GM19193 (cell line): Measurements from ENCODE around the gene DHX32.

Experiments used
- POLR2A ChIP-seq: IDR thresholded peaks from 4 replicates; pipeline ENCODE4 v1.6.1; 2011; ENCODE audit not compliant: insufficient read depth, insufficient read length; ENCODE audit errors: extremely low read depth

DHX32 gene

DNA sequence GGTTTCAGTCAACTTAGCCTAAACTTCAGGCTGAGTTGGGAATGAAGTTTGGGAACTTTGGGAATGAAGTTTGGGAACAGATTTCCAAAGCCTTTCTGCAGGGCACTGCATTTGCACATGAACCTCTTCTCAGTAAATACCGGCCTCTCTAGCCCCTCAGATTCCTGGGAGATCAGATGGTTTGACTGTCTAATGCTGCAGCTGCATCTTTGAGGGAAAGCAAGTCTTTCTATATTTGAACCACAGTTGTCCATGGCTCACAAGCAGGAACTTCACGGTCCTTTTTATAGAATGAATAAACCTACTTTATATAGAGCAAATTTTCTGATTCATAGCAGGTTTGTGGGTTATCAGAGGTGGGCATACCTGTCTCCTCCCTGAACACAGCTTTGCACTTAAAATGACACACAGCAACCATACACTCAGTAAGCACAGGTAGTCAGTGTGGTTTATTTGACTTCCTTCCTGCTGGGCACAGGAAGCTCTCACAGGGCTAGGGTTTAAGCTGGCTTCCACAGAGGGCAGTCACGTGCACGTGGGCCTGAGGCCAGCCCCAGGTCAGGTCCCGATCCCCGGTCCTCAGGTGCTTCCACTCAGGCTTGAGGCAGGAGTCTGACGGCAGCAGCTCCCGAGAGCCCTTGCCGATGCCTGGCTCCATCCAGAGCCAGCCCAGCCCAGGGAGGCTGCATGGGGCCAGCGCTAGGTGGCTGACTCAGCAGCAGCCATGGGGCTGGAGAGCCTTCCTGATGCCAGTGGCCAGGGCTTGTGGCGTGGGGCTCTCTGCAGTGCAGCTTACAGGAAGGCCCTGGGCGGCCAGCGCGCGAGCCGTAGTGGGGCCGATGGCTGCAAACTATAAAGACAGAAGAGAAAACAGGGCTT is 92.7 kb downstream of the DHX32 start:
- no peak for TF ChIP-seq POLR2A
